IMR-90 (cell line): Measurements from ENCODE around the gene COLEC12.

ENCODE experiments used
- BHLHE40 ChIP-seq: fragments of 150-350 bp; IDR thresholded peaks from 2 replicates; pipeline ENCODE4 v1.6.1; 2016; ENCODE audit warnings: mild to moderate bottlenecking, low read depth, low read length
- CEBPB ChIP-seq: IDR thresholded peaks from 2 replicates; pipeline ENCODE4 v1.6.1; 2012; ENCODE audit warnings: low read depth, low read length, improper control_type of control experiment
- CHD1 ChIP-seq: IDR thresholded peaks from 2 replicates; pipeline ENCODE4 v1.6.1; 2012; ENCODE audit warnings: low read depth, low read length, improper control_type of control experiment
- CTCF ChIP-seq: conservative IDR thresholded peaks from 2 replicates; pipeline ENCODE4 v1.5.1; 2012; ENCODE audit warnings: mild to moderate bottlenecking, low read depth, low read length, improper control_type of control experiment
- ELK1 ChIP-seq: fragments of 150-350 bp; IDR thresholded peaks from 2 replicates; pipeline ENCODE4 v1.6.1; 2016; ENCODE audit warnings: low read depth, mild to moderate bottlenecking, low read length, moderate library complexity, borderline replicate concordance
- FOS ChIP-seq: fragments of 150-350 bp; IDR thresholded peaks from 2 replicates; pipeline ENCODE4 v1.6.1; 2016; ENCODE audit warnings: low read depth, low read length
- MAFK ChIP-seq: IDR thresholded peaks from 2 replicates; pipeline ENCODE4 v1.6.1; 2012; ENCODE audit warnings: low read depth, low read length, improper control_type of control experiment
- MXI1 ChIP-seq: IDR thresholded peaks from 2 replicates; pipeline ENCODE4 v1.6.1; 2012; ENCODE audit warnings: low read depth, mild to moderate bottlenecking, low read length, moderate library complexity, borderline replicate concordance
- POLR2A ChIP-seq: IDR thresholded peaks from 2 replicates; pipeline ENCODE4 v1.6.1; 2012; ENCODE audit warnings: mild to moderate bottlenecking, low read depth, low read length
- RAD21 ChIP-seq: IDR thresholded peaks from 2 replicates; pipeline ENCODE4 v1.6.1; 2012; ENCODE audit warnings: low read length, improper control_type of control experiment
- RCOR1 ChIP-seq: IDR thresholded peaks from 2 replicates; pipeline ENCODE4 v1.6.1; 2012; ENCODE audit warnings: mild to moderate bottlenecking, low read length, improper control_type of control experiment; ENCODE audit not compliant: insufficient replicate concordance
- RFX5 ChIP-seq: IDR thresholded peaks from 2 replicates; pipeline ENCODE4 v1.8.0; 2012; ENCODE audit warnings: low read depth, mild to moderate bottlenecking, low read length, moderate library complexity
- SMC3 ChIP-seq: fragments of 150-350 bp; IDR thresholded peaks from 2 replicates; pipeline ENCODE4 v1.6.1; 2016; ENCODE audit warnings: low read depth, mild to moderate bottlenecking, antibody characterized with exemption, low read length, moderate library complexity
- USF2 ChIP-seq: fragments of 150-350 bp; IDR thresholded peaks from 2 replicates; pipeline ENCODE4 v1.6.1; 2017; ENCODE audit warnings: mild to moderate bottlenecking, antibody characterized with exemption, low read length, low read depth

- TF ChIP-seq ELK1 (no peak), CTCF (no peak), POLR2A (no peak), RCOR1 (no peak), RFX5 (no peak), MXI1 (no peak), FOS (no peak), CEBPB (no peak), RAD21 (no peak), BHLHE40 (no peak), SMC3 (no peak), CHD1 (no peak), MAFK (no peak), USF2 (no peak)
These were observed 39.7 kb downstream of the COLEC12 start for GRCh38 chr18:460791-461190.
